K562 (cell line): ENCODE results near the gene TAF10. TPM values are rescaled to one million over a fixed set of nuclear protein-coding genes. Genes with fewer than 3 reads are reported as not detected.
A peak's percentile ranks its signal among the peaks of the same experiment; 100 is the strongest.

ENCODE experiments used
- ATAC-seq: fragments of 200-7000 bp; cut with Tn5 transposase; 3 replicates; pipeline ENCODE4 v1.9.1; 2020; ENCODE audit warnings: moderate library complexity
- BruUV-seq: library from RNA; stranded (reverse); fragments of 400-500 nt; replicated peaks from 2 replicates; lab custom pipeline; 2021; lab: Mats Ljungman, UMichigan
- CTCF ChIA-PET: fragments of 300-600 bp; formaldehyde crosslinking; extraction: SDS; loops from one replicate; lab custom pipeline; 2021; ENCODE audit warnings: low intra/inter-chr PET ratio; lab: Yijun Ruan, JAX
- POLR2A ChIA-PET: fragments of 300-600, 350-650 bp; sonication (Branson Sonifier 250); formaldehyde crosslinking; extraction: SDS; loops from one replicate; lab custom pipeline; 2021; ENCODE audit warnings: antibody characterized with exemption, inconsistent platforms; lab: Yijun Ruan, JAX
- DNase-seq, 4 experiments: peaks; one replicate each; pipeline versions ENCODE4 v3.0.0 to v3.0.0-alpha.2; 2011 to 2018; ENCODE audit warnings: low spot score in 3 of 4, mixed read lengths in 3 of 4; ENCODE audit errors: extremely low read depth in 1 of 4
- FAIRE-seq: peaks from 2 replicates; lab custom pipeline; 2011; peaks lifted over from hg19 to GRCh38; lab: Jason Lieb, UNC
- H2AFZ ChIP-seq: 2 replicates; pipeline ENCODE4 v1.6.0; 2011; ENCODE audit warnings: low read depth, low read length, control low read depth, inconsistent platforms
- H3K27ac ChIP-seq: fragments of 200-600 bp; 3 replicates; pipeline ENCODE4 v1.8.0; 2011; ENCODE audit warnings: low read depth, mild to moderate bottlenecking, control low read depth, inconsistent platforms, low read length, moderate library complexity, mixed read lengths; ENCODE audit errors: extremely low read depth
- H3K27me3 ChIP-seq, 2 experiments: fragments of 300-600 bp in 1 of 2; 2 replicates in 1 of 2; 3 replicates in 1 of 2; pipeline versions ENCODE4 v1.6.0 to v1.8.0; 2011; ENCODE audit warnings: inconsistent platforms in 2 of 2, low read length in 2 of 2, mild to moderate bottlenecking in 1 of 2, mixed read lengths in 1 of 2, moderate library complexity in 1 of 2; ENCODE audit not compliant: control insufficient read depth in 2 of 2, insufficient read depth in 2 of 2
- H3K36me3 ChIP-seq: fragments of 300-600 bp; 3 replicates; pipeline ENCODE4 v1.8.0; 2011; ENCODE audit warnings: mild to moderate bottlenecking, low read length, inconsistent platforms; ENCODE audit not compliant: control insufficient read depth, insufficient read depth
- H3K4me1 ChIP-seq, 2 experiments: fragments of 200-600 bp in 1 of 2; replicated peaks in 1 of 2; 2 replicates in 1 of 2; 3 replicates in 1 of 2; pipeline versions ENCODE4 v1.5.1 to v1.8.0; 2011; ENCODE audit warnings: inconsistent platforms in 2 of 2, low read length in 2 of 2, mild to moderate bottlenecking in 1 of 2, mixed read lengths in 1 of 2, moderate library complexity in 1 of 2; ENCODE audit not compliant: control insufficient read depth in 2 of 2, insufficient read depth in 2 of 2
- H3K4me2 ChIP-seq: 2 replicates; pipeline ENCODE4 v1.6.1; 2011; ENCODE audit warnings: low read length, control low read depth, inconsistent platforms, mixed read lengths; ENCODE audit not compliant: insufficient read depth
- H3K4me3 ChIP-seq: fragments of 200-600 bp; sonication (generic), shearing (Covaris generic); 2 replicates; pipeline ENCODE4 v1.5.1; 2016; ENCODE audit warnings: control low read depth, inconsistent platforms
- H3K79me2 ChIP-seq: fragments of 200-600 bp; 3 replicates; pipeline ENCODE4 v1.8.0; 2011; ENCODE audit warnings: low read length, inconsistent platforms; ENCODE audit not compliant: control insufficient read depth, insufficient read depth
- H3K9ac ChIP-seq, 2 experiments: 2 replicates each; pipeline versions ENCODE4 v1.6.0 to v1.6.1; 2011; ENCODE audit warnings: low read depth in 2 of 2, low read length in 2 of 2, control low read depth in 1 of 2, inconsistent platforms in 1 of 2, mild to moderate bottlenecking in 1 of 2, mixed read lengths in 1 of 2; ENCODE audit not compliant: insufficient read depth in 1 of 2
- H3K9me1 ChIP-seq: one replicate; pipeline ENCODE4 v1.6.0; 2011; ENCODE audit warnings: inconsistent platforms, mild to moderate bottlenecking, low read length, moderate library complexity; ENCODE audit not compliant: control insufficient read depth, insufficient read depth
- H3K9me3 ChIP-seq: replicated peaks from 2 replicates; pipeline ENCODE4 v1.5.1; 2011; ENCODE audit warnings: low read depth, low read length, inconsistent platforms; ENCODE audit not compliant: control insufficient read depth, insufficient read depth
- H4K20me1 ChIP-seq: replicated peaks from 2 replicates; pipeline ENCODE4 v1.6.1; 2011; ENCODE audit warnings: low read length, inconsistent platforms, mixed read lengths; ENCODE audit not compliant: control insufficient read depth, insufficient read depth
- CBX5 ChIP-seq: IDR thresholded peaks from 2 replicates; pipeline ENCODE4 v1.6.1; 2014; ENCODE audit warnings: low read depth, borderline replicate concordance
- CGGBP1 ChIP-seq: fragments of 250-450 bp; sonication (Bioruptor Pico); IDR thresholded peaks from 2 replicates; pipeline ENCODE4 v1.9.0; 2021; ENCODE audit warnings: mild to moderate bottlenecking
- ELF2 ChIP-seq: fragments of 250-450 bp; sonication (Bioruptor Pico); IDR thresholded peaks from 2 replicates; pipeline ENCODE4 v1.5.0; 2021; ENCODE audit warnings: mild to moderate bottlenecking
- FOXM1 ChIP-seq, 2 experiments: fragments of 450-650 bp in 1 of 2; sonication (generic) in 1 of 2; formaldehyde crosslinking in 1 of 2; IDR thresholded peaks; 2 replicates each; pipeline versions ENCODE4 v1.6.1 to v1.9.0; 2017 to 2022; ENCODE audit warnings: low read depth in 2 of 2, mild to moderate bottlenecking in 2 of 2, missing genetic modification reagents in 1 of 2, moderate library complexity in 1 of 2
- GABPB1 ChIP-seq: sonication (generic); formaldehyde crosslinking; IDR thresholded peaks from 2 replicates; pipeline ENCODE4 v1.8.0; 2022; ENCODE audit warnings: mild to moderate bottlenecking, missing genetic modification reagents
- L3MBTL2 ChIP-seq: fragments of 450-650 bp; IDR thresholded peaks from 2 replicates; pipeline ENCODE4 v1.6.1; 2016; ENCODE audit warnings: mild to moderate bottlenecking, moderate library complexity
- MAFK ChIP-seq: IDR thresholded peaks from 2 replicates; pipeline ENCODE4 v1.6.1; 2011; ENCODE audit warnings: low read length, improper control_type of control experiment
- PTRF ChIP-seq: fragments of 450-650 bp; IDR thresholded peaks from 2 replicates; pipeline ENCODE4 v1.6.1; 2016; ENCODE audit warnings: mild to moderate bottlenecking, missing genetic modification characterization, missing compliant biosample characterization
- RBM34 ChIP-seq: fragments of 200-400 bp; formaldehyde crosslinking; IDR thresholded peaks from 2 replicates; pipeline ENCODE4 v1.6.1; 2018; ENCODE audit warnings: low read length, borderline replicate concordance; ENCODE audit not compliant: insufficient read depth
- ZNF583 ChIP-seq: fragments of 250-450 bp; sonication (Bioruptor Pico); IDR thresholded peaks from 2 replicates; pipeline ENCODE4 v1.4.0; 2020
- WGBS: fragments of 100-300 bp; shearing (Covaris generic); methylation state at CpG from one replicate; pipeline ENCODE4 v1.1.6; 2016; ENCODE audit warnings: low coverage, mixed read lengths; ENCODE audit not compliant: insufficient coverage; ENCODE audit errors: missing lambda C conversion rate; 5-methylcytosine and 5-hydroxymethylcytosine counted together
- in situ Hi-C: fragments of 300-500 bp; cut with MboI; formaldehyde crosslinking; loops from 4 replicates; pipeline ENCODE4 v1.15.0; 2018; ENCODE audit warnings: inconsistent platforms, mixed read lengths
- intact Hi-C: fragments of 100-400 bp; cut with micrococcal nuclease; formaldehyde crosslinking; loops from 2 replicates; pipeline ENCODE4 v1.14.2; 2022
- polyA plus RNA-seq, 8 experiments: library from polyadenylated mRNA; depleted of rRNA in 4 of 8; stranded (reverse) in 5 of 8; unstranded in 3 of 8; fragments of >200 nt; fragmentation: Nextera tagmentation in 2 of 8; fragmentation: Illumina TruSeq in 1 of 8; extraction: Ambion mirVana in 2 of 8; extraction: Trizol in 1 of 8; gene quantifications; 2 replicates each; pipeline versions ENCODE4 v1.2.1 to v1.2.3, GENCODE V29; 2011 to 2014; ENCODE audit warnings: inconsistent platforms in 1 of 8, missing spikeins in 1 of 8
- total RNA-seq, 7 experiments: library from RNA; depleted of rRNA in 6 of 7; stranded (reverse); fragments of >200 nt in 6 of 7; fragmentation: Illumina TruSeq in 2 of 7; extraction: Trizol in 2 of 7; gene quantifications; 2 replicates each; pipeline versions ENCODE4 v1.2.1 to v1.2.3, GENCODE V29; 2011 to 2021; ENCODE audit warnings: low replicate concordance in 1 of 7

The TAF10 gene
- total and polyA plus RNA-seq, 9 of the 15 experiments (the other 6 are each of a cell fraction or from before 2014, with no cell fraction given), result 19.5 to 197 (median 121) TPM

DNA sequence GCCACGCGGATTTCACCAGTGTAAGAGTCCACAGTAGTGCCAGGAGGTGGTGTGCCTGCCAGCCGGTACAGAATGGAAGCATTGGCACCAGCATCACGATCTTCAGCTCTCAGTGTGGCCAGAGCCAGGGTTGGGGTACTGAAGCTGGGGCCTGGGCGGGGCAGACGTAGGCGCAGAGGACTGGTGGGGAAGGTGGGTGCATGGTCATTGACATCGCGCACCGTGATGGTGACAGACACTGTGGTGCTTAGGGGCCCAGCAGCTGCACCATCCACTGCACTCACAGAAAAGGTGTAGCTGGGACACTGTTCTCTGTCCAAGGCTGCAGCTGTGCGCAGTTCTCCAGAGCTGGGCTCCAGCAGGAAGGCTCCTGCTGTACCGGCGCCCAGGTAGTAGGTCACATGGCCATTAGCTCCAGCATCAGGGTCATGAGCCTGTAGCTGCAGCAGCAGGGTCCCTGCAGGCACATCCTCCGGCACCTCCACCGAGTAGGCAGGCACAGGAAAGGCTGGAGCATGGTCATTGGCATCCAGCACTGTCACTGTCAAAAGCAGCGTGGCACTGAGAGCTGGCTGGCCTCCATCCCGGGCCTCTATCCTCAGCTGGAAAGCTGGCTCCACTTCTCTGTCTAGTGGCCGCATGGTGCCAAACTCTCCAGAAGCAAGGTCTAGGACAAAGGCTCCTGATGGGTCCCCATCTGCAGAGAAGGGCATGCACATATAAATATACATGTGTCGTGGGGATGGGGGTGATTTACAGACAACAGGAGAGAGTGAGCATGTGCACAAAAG is 15.2 kb upstream of the TAF10 start:
- Histone ChIP-seq H3K27me3 (peaks cover 3 to 37% of the 10 kb centered on the region in 2 experiments; a peak in 4 of 5 replicates), H3K36me3 (no peaks in the 10 kb centered on the region), H3K27ac (no peak overlapping the region), H3K4me1 (peaks cover 0 to 31% of the 10 kb centered on the region in 2 experiments; a peak in 2 of 5 replicates), H3K79me2 (no peaks in the 10 kb centered on the region), H3K4me3 (no peak overlapping the region), H3K9ac (peak overlapping the region in 1 of 2 experiments; percentile 75; a peak in 2 of 4 replicates), H4K20me1 (no peaks in the 10 kb centered on the region), H3K9me1 (no peaks in the 10 kb centered on the region), H3K4me2 (no peak overlapping the region), H2AFZ (no peak overlapping the region), H3K9me3 (no peaks in the 10 kb centered on the region)
- in situ Hi-C loops (no loop called here), intact Hi-C loops (no loop called here)
- no peak for ATAC-seq
- ChIA-PET POLR2A (interaction anchor here (0.6 to 2.0 kb wide), 5 partner anchors 8 to 72 kb away, joined by 3 to 6 read pairs (median 3); partner anchors contain the start of gene TPP1), CTCF (no interaction called here)
- BruUV-seq, result no TSS peak
- no peak for FAIRE-seq
- no peak for DNase-seq
- WGBS, result 30% methylated on average over 18 of the region's 19 CpGs
- TF ChIP-seq GABPB1, result no peak
- no peak for TF ChIP-seq RBM34
- no peak for TF ChIP-seq L3MBTL2
- no peak for TF ChIP-seq ELF2 (CRISPR knock-in tag)
- no peak for TF ChIP-seq ZNF583 (CRISPR knock-in tag)
- no peak for TF ChIP-seq CBX5
- no peak for TF ChIP-seq MAFK
- TF ChIP-seq CGGBP1 (CRISPR knock-in tag), result no peak
- TF ChIP-seq PTRF (tag), result no peak
- TF ChIP-seq FOXM1 (IDR thresholded peaks at IDR 0.05; ENCODE audit: low read depth), result no peak
- no peak for TF ChIP-seq FOXM1 (CRISPR knock-in tag; IDR thresholded peaks at IDR 0.05; ENCODE audit: low read depth)
